Measurements from ENCODE around the gene TSSC4. TPM values are rescaled to one million over a fixed set of nuclear protein-coding genes. Genes with fewer than 3 reads are reported as not detected.

TSSC4 gene
- total RNA-seq (2013), result 58.6 TPM
- polyA plus RNA-seq (10 to 100 TPM; 28.1 to 74.6 (median 52.0) TPM), polyA minus RNA-seq (69.3 and 79.5 TPM in 2 replicates), total RNA-seq (15.1 to 37.0 (median 23.4) reads per million in 11 experiments)

- Histone ChIP-seq H3K9me3 (replicated peaks in 1 of 2; ENCODE audit: control insufficient read depth in 1 of 2, insufficient read depth in 1 of 2, low read length in 2 of 2) (no peaks in the 10 kb centered on the region), H3K4me1 (ENCODE audit: control insufficient read depth in 1 of 2, insufficient read depth in 2 of 2, low read length in 2 of 2) (peaks cover 21 to 26% of the 10 kb centered on the region in 2 donors), H2AFZ (ENCODE audit: insufficient read depth, low read depth, low read length, poor library complexity, severe bottlenecking) (peak within 1 kb of the TSS; percentile 78), H3K27ac (ENCODE audit: low read depth in 1 of 2, low read length in 2 of 2) (peak within 1 kb of the TSS; percentile 94 to 95), H3K4me2 (replicated peaks; ENCODE audit: extremely low read depth, low read length, poor library complexity, severe bottlenecking) (peak within 1 kb of the TSS; percentile 92), H3K9ac (ENCODE audit: insufficient read depth, low read length, poor library complexity, severe bottlenecking) (peak within 1 kb of the TSS; percentile 90), H3K79me2 (ENCODE audit: insufficient read depth, low read length) (peaks cover 32% of the 10 kb centered on the region), H3K27me3 (ENCODE audit: control insufficient read depth in 2 of 2, insufficient read depth in 2 of 2, low read length in 2 of 2) (no peaks in the 10 kb centered on the region), H4K20me1 (ENCODE audit: insufficient read depth, low read length) (peaks cover 17% of the 10 kb centered on the region), H3K36me3 (replicated peaks in 1 of 2; ENCODE audit: control insufficient read depth in 1 of 2, insufficient read depth in 2 of 2, low read length in 2 of 2) (peaks cover 22 to 23% of the 10 kb centered on the region in 2 donors), H3K4me3 (replicated peaks in 1 of 3; ENCODE audit: low read depth in 2 of 3, low read length in 3 of 3) (peak within 1 kb of the TSS; percentile 88 to 98 (median 93))
- intact Hi-C loops (cut with micrococcal nuclease), result loop anchor here (1.0 to 5.0 kb wide), 2 partner anchors 98 to 133 kb away; partner anchors contain the start of gene TSPAN32 (in 1 of the 2)
- H3K4me3 Mint-ChIP-seq, result peak within 1 kb of the TSS; percentile 84 to 91
- WGBS (ENCODE audit: insufficient coverage), result under 1% methylated on average over 64 of the region's 66 CpGs
- peak; percentile 100 for DNase-seq
- peaks cover 18% of the 10 kb centered on the region for H3K4me1 Mint-ChIP-seq
- peak; percentile 95 for TF ChIP-seq CTCF (IDR thresholded peaks at IDR 0.05)
- H3K36me3 Mint-ChIP-seq, result peaks cover 17 to 34% of the 10 kb centered on the region in 2 donors
- peaks cover 0 to 2% (median 0%) of the 10 kb centered on the region in 3 donors for H3K27me3 Mint-ChIP-seq (ENCODE audit: low read depth in 3 of 3)
- peak within 1 kb of the TSS; percentile 89 to 94 (median 92) for H3K27ac Mint-ChIP-seq
- no peaks in the 10 kb centered on the region for H3K9me3 Mint-ChIP-seq
Observed at GRCh38 chr11:2400069-2400761, at the start of gene TSSC4. TSSC4 (plus strand) TSS chr11:2400750; CDS start chr11:2402634, 1,884 bp downstream.

- Histone ChIP-seq H3K4me1 (ENCODE audit: control insufficient read depth in 1 of 2, insufficient read depth in 2 of 2, low read length in 2 of 2) (no peaks in the 10 kb centered on the region), H3K4me3 (replicated peaks in 1 of 3; ENCODE audit: low read depth in 2 of 3, low read length in 3 of 3) (no peak overlapping the region), H3K79me2 (ENCODE audit: insufficient read depth, low read length) (no peaks in the 10 kb centered on the region), H3K27ac (ENCODE audit: low read depth in 1 of 2, low read length in 2 of 2) (no peak overlapping the region), H4K20me1 (ENCODE audit: insufficient read depth, low read length) (no peaks in the 10 kb centered on the region), H3K27me3 (ENCODE audit: control insufficient read depth in 2 of 2, insufficient read depth in 2 of 2, low read length in 2 of 2) (no peaks in the 10 kb centered on the region), H3K9me3 (replicated peaks in 1 of 2; ENCODE audit: control insufficient read depth in 1 of 2, insufficient read depth in 1 of 2, low read length in 2 of 2) (peaks cover 0 to 11% of the 10 kb centered on the region in 2 donors), H3K36me3 (replicated peaks in 1 of 2; ENCODE audit: control insufficient read depth in 1 of 2, insufficient read depth in 2 of 2, low read length in 2 of 2) (no peaks in the 10 kb centered on the region), H3K4me2 (replicated peaks; ENCODE audit: extremely low read depth, low read length, poor library complexity, severe bottlenecking) (no peak overlapping the region), H3K9ac (ENCODE audit: insufficient read depth, low read length, poor library complexity, severe bottlenecking) (no peak overlapping the region), H2AFZ (ENCODE audit: insufficient read depth, low read depth, low read length, poor library complexity, severe bottlenecking) (no peak overlapping the region)
- Mint-ChIP-seq H3K4me1 (no peaks in the 10 kb centered on the region), H3K4me3 (no peak overlapping the region), H3K36me3 (no peaks in the 10 kb centered on the region), H3K27me3 (ENCODE audit: low read depth in 3 of 3) (peaks cover 12 to 38% (median 28%) of the 10 kb centered on the region in 3 donors), H3K27ac (peak overlapping the region in 1 of 7 donors; percentile 17), H3K9me3 (peaks cover 3 to 21% (median 14%) of the 10 kb centered on the region in 7 donors)
- intact Hi-C loops (cut with micrococcal nuclease), result loop anchor here in 1 of 2 donors (10.0 kb wide), 1 partner anchor 63 kb away; no protein-coding TSS in a partner anchor
- 87% methylated on average over 2 of the region's 3 CpGs for WGBS (ENCODE audit: insufficient coverage)
- no peak for TF ChIP-seq CTCF (IDR thresholded peaks at IDR 0.05)
- DNase-seq, result no peak
Observed at GRCh38 chr11:2351701-2352100, 48.8 kb upstream of the TSSC4 start.
